Neural cell (in vitro differentiated cells): ENCODE measurements around the gene IYD.

Experiments used
- EP300 ChIP-seq: fragments of 450-650 bp; conservative IDR thresholded peaks from 2 replicates; pipeline ENCODE4 v1.6.1; 2014; ENCODE audit warnings: antibody characterized with exemption, mild to moderate bottlenecking, moderate library complexity; ENCODE audit not compliant: poor library complexity, severe bottlenecking
- REST ChIP-seq: IDR thresholded peaks from 2 replicates; pipeline ENCODE4 v1.6.1; 2012; ENCODE audit warnings: borderline replicate concordance
- TAF1 ChIP-seq: IDR thresholded peaks from 2 replicates; pipeline ENCODE4 v1.6.1; 2012; ENCODE audit warnings: low read depth
- TF ChIP-seq, protein P1 (sequence below): fragments of 450-650 bp; IDR thresholded peaks from 2 replicates; pipeline ENCODE4 v1.5.1; 2014; ENCODE audit warnings: antibody characterized with exemption, mild to moderate bottlenecking, moderate library complexity; ENCODE audit not compliant: poor library complexity, severe bottlenecking

GRCh38 chr6:150352321-150353296 lies 16.2 kb upstream of the IYD start:
- TF ChIP-seq, protein P1, sequence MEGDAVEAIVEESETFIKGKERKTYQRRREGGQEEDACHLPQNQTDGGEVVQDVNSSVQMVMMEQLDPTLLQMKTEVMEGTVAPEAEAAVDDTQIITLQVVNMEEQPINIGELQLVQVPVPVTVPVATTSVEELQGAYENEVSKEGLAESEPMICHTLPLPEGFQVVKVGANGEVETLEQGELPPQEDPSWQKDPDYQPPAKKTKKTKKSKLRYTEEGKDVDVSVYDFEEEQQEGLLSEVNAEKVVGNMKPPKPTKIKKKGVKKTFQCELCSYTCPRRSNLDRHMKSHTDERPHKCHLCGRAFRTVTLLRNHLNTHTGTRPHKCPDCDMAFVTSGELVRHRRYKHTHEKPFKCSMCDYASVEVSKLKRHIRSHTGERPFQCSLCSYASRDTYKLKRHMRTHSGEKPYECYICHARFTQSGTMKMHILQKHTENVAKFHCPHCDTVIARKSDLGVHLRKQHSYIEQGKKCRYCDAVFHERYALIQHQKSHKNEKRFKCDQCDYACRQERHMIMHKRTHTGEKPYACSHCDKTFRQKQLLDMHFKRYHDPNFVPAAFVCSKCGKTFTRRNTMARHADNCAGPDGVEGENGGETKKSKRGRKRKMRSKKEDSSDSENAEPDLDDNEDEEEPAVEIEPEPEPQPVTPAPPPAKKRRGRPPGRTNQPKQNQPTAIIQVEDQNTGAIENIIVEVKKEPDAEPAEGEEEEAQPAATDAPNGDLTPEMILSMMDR, result no peak
- no peak for TF ChIP-seq REST
- TF ChIP-seq EP300, result no peak
- TF ChIP-seq TAF1, result no peak
